ENCODE results near the gene DNM3.

DNA sequence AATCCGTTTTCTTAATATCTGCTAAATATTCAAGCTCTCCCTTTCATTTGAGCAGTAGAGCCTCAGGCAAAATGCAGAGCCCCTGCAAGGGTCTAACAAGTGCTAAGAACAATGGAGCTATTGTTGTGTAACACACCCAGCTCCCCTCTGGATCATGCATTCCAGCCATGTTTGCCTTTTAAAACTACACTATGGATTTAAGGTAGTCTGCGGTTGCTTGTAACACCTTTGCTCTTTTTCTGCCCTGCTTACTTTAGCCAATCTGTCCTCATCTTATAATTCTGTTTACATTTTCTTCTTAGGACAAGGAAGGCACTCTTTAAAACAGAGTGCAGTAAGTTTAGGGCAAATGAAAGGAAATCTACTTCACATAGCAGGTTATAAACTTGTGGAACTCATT is 519.2 kb downstream of the DNM3 start:
- TF ChIP-seq EZH2phosphoT487 (IDR thresholded peaks at IDR 0.05; ENCODE audit: insufficient read depth, low read depth): no peak
- no peak for TF ChIP-seq EZH2 (IDR thresholded peaks at IDR 0.05; ENCODE audit: insufficient read depth, poor library complexity, severe bottlenecking)

Data from GM23248 (cell line).